Measurements from ENCODE around the gene YDJC.
"Not testable (repeated sequence)": the region's sequence is repeated elsewhere in the genome, so short reads cannot be mapped to it uniquely, and the experiment has no call there.

DNA sequence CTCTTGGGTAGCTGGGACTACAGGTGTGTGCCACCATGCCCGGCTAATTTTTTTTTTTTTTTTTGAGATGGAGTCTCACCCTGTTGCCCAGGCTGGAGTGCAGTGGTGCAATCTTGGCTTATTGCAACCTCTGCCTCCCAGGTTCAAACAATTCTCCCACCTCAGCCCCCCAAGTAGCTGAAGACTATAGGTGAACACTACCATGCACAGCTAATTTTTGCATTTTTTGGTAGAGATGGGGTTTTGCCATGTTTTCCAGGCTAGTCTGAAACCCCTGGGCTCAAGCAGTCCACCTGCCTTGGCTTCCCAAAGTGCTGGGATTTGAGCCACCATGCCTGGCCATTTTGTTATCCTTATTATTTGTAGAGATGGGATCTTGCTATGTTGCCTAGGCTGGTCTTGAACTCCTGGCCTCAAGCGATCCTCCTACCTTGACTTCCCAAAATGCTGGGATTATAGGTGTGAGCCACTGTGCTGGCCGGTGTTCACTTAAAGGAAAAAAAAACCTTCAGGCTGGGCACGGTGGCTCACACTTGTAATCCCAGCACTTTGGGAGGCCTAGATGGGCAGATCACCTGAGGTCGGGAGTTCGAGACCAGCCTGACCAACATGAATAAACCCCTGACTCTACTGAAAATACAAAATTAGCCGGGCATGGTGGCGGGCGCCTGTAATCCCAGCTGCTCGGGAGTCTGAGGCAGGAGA is 48.7 kb downstream of the YDJC start:
- TF ChIP-seq, protein P1, sequence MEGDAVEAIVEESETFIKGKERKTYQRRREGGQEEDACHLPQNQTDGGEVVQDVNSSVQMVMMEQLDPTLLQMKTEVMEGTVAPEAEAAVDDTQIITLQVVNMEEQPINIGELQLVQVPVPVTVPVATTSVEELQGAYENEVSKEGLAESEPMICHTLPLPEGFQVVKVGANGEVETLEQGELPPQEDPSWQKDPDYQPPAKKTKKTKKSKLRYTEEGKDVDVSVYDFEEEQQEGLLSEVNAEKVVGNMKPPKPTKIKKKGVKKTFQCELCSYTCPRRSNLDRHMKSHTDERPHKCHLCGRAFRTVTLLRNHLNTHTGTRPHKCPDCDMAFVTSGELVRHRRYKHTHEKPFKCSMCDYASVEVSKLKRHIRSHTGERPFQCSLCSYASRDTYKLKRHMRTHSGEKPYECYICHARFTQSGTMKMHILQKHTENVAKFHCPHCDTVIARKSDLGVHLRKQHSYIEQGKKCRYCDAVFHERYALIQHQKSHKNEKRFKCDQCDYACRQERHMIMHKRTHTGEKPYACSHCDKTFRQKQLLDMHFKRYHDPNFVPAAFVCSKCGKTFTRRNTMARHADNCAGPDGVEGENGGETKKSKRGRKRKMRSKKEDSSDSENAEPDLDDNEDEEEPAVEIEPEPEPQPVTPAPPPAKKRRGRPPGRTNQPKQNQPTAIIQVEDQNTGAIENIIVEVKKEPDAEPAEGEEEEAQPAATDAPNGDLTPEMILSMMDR (IDR thresholded peaks at IDR 0.05): not testable (repeated sequence)
- TF ChIP-seq EZH2 (IDR thresholded peaks at IDR 0.05; ENCODE audit: borderline replicate concordance, insufficient read depth, low read depth, low read length, poor library complexity, severe bottlenecking): not testable (repeated sequence)
